Chondrocyte (in vitro differentiated cells): Measurements from ENCODE around the gene SH3PXD2A. TPM values are rescaled to one million over a fixed set of nuclear protein-coding genes. Genes with fewer than 3 reads are reported as not detected.

Source experiments
- DNase-seq: peaks from one replicate; pipeline ENCODE4 v3.0.0; 2021; ENCODE audit warnings: mixed read lengths, low spot score
- H3K27ac Mint-ChIP-seq: one replicate; pipeline ENCODE4 v1.8.0; 2021; ENCODE audit warnings: mild to moderate bottlenecking, moderate library complexity, mixed read lengths; ENCODE audit not compliant: unreplicated experiment
- H3K27me3 Mint-ChIP-seq: 2 replicates; pipeline ENCODE4 v1.8.0; 2021; ENCODE audit warnings: low read depth, mixed read lengths
- H3K36me3 Mint-ChIP-seq: 2 replicates; pipeline ENCODE4 v1.8.0; 2021; ENCODE audit warnings: low read depth, mixed read lengths
- H3K4me1 Mint-ChIP-seq: 2 replicates; pipeline ENCODE4 v1.8.0; 2021; ENCODE audit warnings: low read depth, mild to moderate bottlenecking, mixed read lengths
- H3K4me3 Mint-ChIP-seq: one replicate; pipeline ENCODE4 v1.8.0; 2021; ENCODE audit warnings: mild to moderate bottlenecking, moderate library complexity, mixed read lengths; ENCODE audit not compliant: unreplicated experiment
- H3K9me3 Mint-ChIP-seq: 2 replicates; pipeline ENCODE4 v1.8.0; 2021; ENCODE audit warnings: low read depth, mixed read lengths
- CTCF ChIP-seq: fragments of 200-600 bp; sonication (generic); IDR thresholded peaks from 2 replicates; pipeline ENCODE4 v1.5.0; 2021; ENCODE audit warnings: antibody characterized with exemption, mild to moderate bottlenecking, moderate library complexity
- total RNA-seq: library from RNA; stranded (reverse); gene quantifications from 3 replicates; pipeline ENCODE4 v1.2.1, GENCODE V29; 2021

The SH3PXD2A gene
- total RNA-seq, 1 donor from 2014 or later: 46.0 TPM

GRCh38 chr10:103667356-103667755, 188.0 kb downstream of the SH3PXD2A start:
- Mint-ChIP-seq H3K9me3 (no peaks in the 10 kb centered on the region), H3K27me3 (no peaks in the 10 kb centered on the region), H3K36me3 (peaks cover 1% of the 10 kb centered on the region), H3K4me1 (peaks cover 30% of the 10 kb centered on the region), H3K4me3 (no peak overlapping the region), H3K27ac (no peak overlapping the region)
- no peak for DNase-seq
- no peak for TF ChIP-seq CTCF

DNA sequence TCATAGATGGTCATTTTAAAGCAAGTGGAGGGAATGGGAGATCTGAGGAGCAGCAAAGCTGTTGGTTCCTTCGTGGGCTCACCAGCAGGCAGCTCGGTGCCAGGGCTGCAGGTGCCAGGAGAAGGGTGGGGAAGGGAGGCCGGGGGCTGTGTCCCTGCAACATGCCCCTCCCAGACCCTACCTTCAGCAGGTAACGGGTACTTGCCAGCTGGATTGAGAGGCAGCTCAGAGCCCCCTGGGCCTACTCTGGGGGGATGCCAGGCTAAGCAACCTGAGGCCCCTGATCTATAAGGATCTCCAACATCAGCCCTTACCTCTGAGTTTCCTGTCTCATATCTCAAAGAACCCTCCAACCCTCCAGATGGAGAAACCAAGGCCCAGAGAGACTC, 188.6 kb downstream of the SH3PXD2A start:
- peaks cover 33% of the 10 kb centered on the region for H3K4me1 Mint-ChIP-seq
- H3K27ac Mint-ChIP-seq: no peak overlapping the region
- peaks cover 1% of the 10 kb centered on the region for H3K36me3 Mint-ChIP-seq
- no peak overlapping the region for H3K4me3 Mint-ChIP-seq
- DNase-seq: no peak
- H3K27me3 Mint-ChIP-seq: no peaks in the 10 kb centered on the region
- H3K9me3 Mint-ChIP-seq: no peaks in the 10 kb centered on the region
- no peak for TF ChIP-seq CTCF

DNA sequence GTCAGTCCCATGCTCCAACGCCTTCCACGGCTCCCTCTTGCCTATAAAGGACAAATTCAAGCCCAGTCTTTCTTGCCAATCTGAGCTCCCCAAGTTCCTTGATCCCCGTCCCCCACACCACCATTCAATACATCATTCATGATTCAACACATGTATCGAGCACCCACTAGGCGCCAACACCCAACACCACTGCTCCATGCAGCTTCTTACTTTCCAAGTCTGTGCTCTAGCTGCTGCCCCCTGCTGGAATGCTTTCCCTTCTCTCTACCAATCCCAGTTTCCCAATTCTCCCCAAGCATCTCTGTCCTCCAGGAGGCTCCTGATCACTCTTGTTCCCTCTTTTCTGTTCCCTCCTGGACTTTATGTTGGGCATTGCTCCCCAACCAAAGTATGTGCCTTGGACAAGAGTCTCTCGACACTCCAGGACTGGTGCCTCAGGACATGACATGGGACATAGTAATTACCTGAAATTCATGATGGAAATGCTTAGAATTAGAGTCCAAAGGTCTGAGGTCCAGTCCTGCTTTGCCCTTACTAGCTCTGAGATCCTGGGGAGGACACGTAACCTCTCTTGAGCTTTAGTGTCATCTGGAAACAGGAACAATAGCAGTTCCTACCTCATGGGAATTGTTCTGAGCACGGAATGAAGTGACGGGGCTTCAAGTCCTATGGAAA, 189.2 kb downstream of the SH3PXD2A start:
- no peaks in the 10 kb centered on the region for H3K27me3 Mint-ChIP-seq
- peaks cover 39% of the 10 kb centered on the region for H3K4me1 Mint-ChIP-seq
- H3K4me3 Mint-ChIP-seq: no peak overlapping the region
- no peaks in the 10 kb centered on the region for H3K9me3 Mint-ChIP-seq
- H3K36me3 Mint-ChIP-seq: peaks cover 1% of the 10 kb centered on the region
- no peak overlapping the region for H3K27ac Mint-ChIP-seq
- TF ChIP-seq CTCF: peak; percentile 68
- DNase-seq: no peak

DNA sequence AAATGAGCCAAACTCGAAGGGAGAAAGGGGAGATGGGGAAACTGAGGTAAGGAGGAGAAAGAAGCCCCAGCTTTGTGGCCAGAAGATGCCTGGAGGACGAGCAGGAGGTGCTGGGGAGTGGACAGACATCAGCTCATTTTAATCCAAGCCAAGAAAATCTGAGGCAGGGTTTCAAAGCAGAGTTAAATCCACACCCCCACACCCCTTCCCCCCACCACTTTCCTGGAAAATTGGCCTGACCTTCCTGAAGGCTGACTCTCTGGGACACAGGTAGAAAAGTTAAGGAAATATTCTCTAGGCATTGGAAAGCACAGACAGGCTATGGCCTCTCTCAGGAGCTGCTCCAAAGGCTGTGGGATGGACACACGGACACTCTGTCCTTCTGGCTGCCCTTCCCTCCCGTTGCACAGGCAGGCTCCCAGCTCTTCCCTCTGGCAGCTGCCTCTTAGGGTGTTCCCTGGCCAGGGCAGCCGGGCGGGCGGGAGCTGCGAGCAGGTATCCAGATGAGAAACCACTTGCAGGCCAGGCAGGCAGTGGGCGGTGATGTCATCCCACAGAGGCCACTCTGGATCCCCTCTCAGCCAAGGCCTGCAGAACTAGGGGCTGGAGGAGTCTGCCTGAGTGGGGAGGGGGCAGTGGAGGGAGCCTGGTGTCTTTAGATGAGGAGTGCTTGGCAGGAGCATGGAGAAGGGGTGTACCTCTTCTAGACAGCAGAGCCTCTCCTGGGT, 190.1 kb downstream of the SH3PXD2A start:
- Mint-ChIP-seq H3K4me3 (no peak overlapping the region), H3K9me3 (no peaks in the 10 kb centered on the region), H3K27me3 (no peaks in the 10 kb centered on the region), H3K27ac (no peak overlapping the region), H3K4me1 (peaks cover 40% of the 10 kb centered on the region), H3K36me3 (peaks cover 1% of the 10 kb centered on the region)
- DNase-seq: no peak
- TF ChIP-seq CTCF: no peak

DNA sequence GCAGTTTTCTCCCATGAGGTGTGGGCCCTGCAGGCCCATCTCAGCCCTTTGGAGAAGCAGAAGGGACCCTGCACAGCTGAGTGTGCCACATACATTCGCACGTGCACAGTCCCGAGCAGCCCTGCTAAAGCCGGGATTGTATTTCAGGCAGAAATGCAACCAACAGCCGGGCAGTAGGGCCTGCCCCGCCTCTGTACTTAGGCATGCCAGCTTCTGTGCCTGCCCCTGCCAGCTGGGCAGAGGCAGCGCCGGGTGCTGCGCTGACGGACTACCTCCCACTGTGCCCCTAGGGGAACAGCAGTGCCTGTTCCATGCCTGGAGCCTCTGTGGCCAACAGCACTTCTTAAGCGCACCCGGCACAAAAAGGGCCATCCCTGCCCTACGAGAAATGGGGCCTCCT, 191.6 kb downstream of the SH3PXD2A start:
- Mint-ChIP-seq H3K27me3 (no peaks in the 10 kb centered on the region), H3K4me3 (no peak overlapping the region), H3K36me3 (peaks cover 1% of the 10 kb centered on the region), H3K9me3 (no peaks in the 10 kb centered on the region), H3K27ac (no peak overlapping the region), H3K4me1 (peaks cover 46% of the 10 kb centered on the region)
- no peak for DNase-seq
- no peak for TF ChIP-seq CTCF
